GM21529 (cell line): ENCODE data around the gene FADS6.
"Not testable (repeated sequence)": the region's sequence is repeated elsewhere in the genome, so short reads cannot be mapped to it uniquely, and the experiment has no call there.

Source experiments
- ATAC-seq: cut with Tn5 transposase; IDR thresholded peaks from one replicate; pipeline ENCODE4 v1.9.1; 2021; ENCODE audit not compliant: unreplicated experiment

FADS6 gene

GRCh38 chr17:74870028-74870427 lies 23.4 kb downstream of the FADS6 start:
- not testable (repeated sequence) for ATAC-seq

- no peak for ATAC-seq
These were observed 24.6 kb downstream of the FADS6 start for GRCh38 chr17:74868908-74869255.

- no peak for ATAC-seq
These were observed 25.1 kb downstream of the FADS6 start for GRCh38 chr17:74868251-74868907.

- no peak for ATAC-seq
These were observed 27.1 kb downstream of the FADS6 start for GRCh38 chr17:74866198-74866835.

GRCh38 chr17:74865504-74866197 lies 27.8 kb downstream of the FADS6 start:
- ATAC-seq, result no peak

GRCh38 chr17:74864866-74865395 lies 28.5 kb downstream of the FADS6 start:
- no peak for ATAC-seq

- ATAC-seq, result no peak
These were observed 29.1 kb downstream of the FADS6 start for GRCh38 chr17:74864297-74864865.

- no peak for ATAC-seq
These were observed 29.8 kb downstream of the FADS6 start for GRCh38 chr17:74863420-74864296.

GRCh38 chr17:74862919-74863318 lies 30.5 kb downstream of the FADS6 start:
- ATAC-seq, result no peak

GRCh38 chr17:74862108-74862901 lies 31.1 kb downstream of the FADS6 start:
- ATAC-seq, result no peak

GRCh38 chr17:74861662-74862107 lies 31.7 kb downstream of the FADS6 start:
- ATAC-seq, result no peak

GRCh38 chr17:74860872-74861661 lies 32.4 kb downstream of the FADS6 start:
- ATAC-seq, result no peak

GRCh38 chr17:74860229-74860871 lies 33.1 kb downstream of the FADS6 start:
- ATAC-seq, result no peak

- no peak for ATAC-seq
These were observed 33.8 kb downstream of the FADS6 start, which contains the start of gene GRIN2C for GRCh38 chr17:74859459-74860228. Gene GRIN2C (minus strand): TSS chr17:74859885. CDS start chr17:74855092, 4,793 bp downstream.

GRCh38 chr17:74858672-74859458 lies 34.6 kb downstream of the FADS6 start:
- ATAC-seq, result no peak

- no peak for ATAC-seq
These were observed 36.2 kb downstream of the FADS6 start for GRCh38 chr17:74857191-74857590.

GRCh38 chr17:74856112-74856511 lies 37.3 kb downstream of the FADS6 start:
- ATAC-seq, result no peak
